Glomerular visceral epithelial cell (primary cell): Measurements from ENCODE around the gene XKR7.
"Not testable (repeated sequence)": the region's sequence is repeated elsewhere in the genome, so short reads cannot be mapped to it uniquely, and the experiment has no call there.

Experiments used
- DNase-seq: peaks from one replicate; pipeline ENCODE4 v3.0.0-alpha.2; 2016; ENCODE audit errors: extremely low spot score

The XKR7 gene

DNA sequence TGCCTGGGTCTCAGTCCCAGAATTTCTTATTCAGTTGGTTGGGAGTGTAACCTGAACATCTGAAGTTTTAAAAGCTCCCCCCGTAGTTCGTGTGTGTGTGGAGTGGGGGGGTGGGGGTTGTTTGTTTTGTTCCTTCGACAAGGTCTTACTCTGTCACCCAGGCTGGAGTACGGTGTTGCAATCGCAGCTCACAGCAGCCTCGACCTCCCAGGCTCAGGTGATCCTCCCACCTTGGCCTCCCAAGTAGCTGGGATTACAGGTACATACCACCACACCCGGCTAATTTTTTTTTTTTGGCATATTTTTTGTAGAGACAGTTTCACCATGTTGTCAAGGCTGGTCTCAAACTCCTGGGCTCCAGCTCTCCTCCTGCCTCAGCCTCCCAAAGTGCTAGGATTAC, 45.4 kb downstream of the XKR7 start:
- no peak for DNase-seq

DNA sequence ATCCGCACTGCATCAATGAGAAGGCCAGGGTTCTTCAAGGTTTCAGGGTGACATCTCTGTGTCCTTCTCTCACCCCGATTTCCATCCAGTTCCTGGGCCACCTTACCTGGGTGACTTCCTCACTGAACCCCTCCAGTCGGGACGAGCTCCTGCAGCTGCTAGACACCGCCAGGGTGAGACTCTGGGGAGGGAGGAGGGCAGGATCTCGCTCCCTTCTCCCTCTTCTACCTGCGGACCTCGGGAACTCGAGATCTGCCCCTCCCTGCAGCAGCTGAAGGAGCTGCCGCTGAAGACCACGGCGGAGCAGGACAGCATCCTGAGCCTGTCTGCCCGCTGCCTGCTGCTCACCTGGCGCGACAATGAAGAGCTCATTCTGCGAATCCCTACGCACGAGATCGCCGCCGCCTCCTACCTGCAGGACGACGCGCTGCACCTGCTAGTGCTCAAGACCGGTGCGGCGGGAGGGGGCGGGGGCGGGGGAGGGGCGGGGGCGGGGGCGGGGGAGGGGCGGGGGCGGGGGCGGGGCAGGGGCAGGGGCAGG, 49.8 kb downstream of the XKR7 start:
- peak; percentile 33 for DNase-seq

DNA sequence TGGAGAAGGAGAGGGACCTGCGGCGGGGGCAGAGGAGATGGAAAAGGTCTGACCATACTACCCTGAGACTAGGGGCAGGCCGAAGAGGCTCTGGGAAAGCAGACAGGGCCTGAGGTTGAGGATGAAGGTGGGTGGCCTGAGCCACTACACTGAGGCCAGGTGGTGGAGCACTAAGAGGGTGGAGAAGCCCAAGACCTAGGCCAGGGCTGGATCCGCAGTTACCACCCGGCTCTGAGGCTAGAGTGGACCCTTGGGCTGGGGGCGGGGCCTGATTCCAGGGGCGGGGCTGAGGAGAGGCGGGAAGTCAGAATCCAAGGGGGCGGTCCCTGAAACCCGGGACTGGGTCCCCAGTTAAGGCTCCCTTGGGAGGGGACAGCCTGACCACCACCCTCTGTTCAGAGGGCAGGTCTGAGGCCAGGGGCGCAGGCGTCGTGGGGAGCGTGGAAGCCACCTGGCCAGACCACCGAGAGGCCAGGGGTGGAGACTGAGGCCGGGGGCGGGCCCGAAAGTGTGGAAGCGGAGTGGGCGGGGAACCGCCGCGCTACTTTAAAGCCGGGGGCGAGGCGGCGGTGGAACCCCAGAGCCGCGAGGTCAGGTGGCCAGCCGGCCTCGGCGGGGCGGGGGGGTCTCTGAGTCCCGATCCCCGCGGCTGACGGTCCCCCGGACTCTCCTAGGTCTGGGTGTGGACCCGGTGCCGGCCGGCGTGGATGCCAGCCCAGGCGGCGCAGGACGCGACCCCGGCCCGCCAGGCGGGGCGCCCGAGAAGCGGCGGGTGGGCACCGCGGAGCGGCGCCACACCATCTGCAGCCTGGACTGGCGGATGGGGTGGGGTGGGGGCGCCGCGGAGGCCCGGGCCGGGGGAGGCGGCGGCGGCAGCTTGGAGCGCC, 50.6 kb downstream of the XKR7 start:
- peak; percentile 63 for DNase-seq

DNA sequence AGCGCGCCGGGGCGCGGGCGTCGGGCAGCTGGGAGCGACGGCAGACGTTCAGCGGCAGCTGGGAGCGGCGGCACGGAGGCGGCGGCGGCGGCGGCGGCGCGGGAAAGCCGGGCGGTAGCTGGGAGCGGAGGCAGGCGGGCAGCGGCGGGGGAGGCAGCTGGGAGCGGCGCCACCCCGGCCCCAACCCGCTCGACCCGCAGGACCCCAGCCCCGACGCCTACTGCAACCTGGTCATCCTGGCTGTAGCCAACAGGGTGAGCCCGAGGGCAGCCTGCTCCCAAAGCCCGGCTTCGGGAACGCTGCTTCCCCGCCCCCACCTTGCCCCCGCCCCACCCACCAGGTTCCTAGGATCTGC, 51.2 kb downstream of the XKR7 start:
- DNase-seq, result peak; percentile 31

DNA sequence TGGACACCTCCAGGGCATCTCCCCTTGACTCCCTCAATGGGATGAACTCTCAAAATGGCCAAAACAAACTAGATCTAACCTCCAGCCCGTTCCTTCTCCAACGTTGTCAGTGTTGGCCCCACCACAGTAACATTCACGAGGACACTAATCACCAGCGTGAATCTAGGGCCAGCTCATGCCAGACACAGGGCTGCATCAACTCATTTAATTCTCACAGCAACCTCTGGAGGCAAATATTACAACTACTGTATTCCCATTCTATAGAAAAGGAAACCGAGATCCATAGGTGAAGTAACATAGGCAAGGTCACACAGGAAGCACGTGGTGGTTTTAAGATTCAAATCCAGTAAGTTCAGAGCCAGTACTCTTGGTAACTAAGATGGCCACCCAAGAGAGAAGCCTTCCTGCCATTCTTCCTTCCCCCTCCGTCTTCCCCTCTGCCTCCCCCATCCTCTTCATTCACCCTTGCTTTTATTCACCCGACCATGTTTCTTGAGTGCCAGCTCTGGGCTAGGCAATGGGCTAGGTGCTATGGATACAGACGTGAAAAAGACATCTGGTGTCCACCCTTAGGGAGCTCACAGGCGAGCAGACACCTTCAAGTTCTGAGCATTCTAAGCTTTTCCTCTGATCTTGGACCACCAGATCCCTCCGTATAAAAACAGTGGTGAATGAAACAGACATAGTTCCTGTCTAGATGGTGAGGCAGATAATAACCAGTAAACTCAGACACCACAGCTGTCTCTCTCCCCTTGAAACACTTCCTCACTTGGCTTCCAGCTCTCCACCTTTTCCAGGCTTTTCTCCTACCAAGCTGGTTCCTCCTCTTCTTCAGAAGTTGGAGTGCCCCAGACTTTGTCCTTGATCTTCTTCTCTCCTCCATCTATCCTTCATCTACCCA, 51.9 kb downstream of the XKR7 start:
- no peak for DNase-seq

DNA sequence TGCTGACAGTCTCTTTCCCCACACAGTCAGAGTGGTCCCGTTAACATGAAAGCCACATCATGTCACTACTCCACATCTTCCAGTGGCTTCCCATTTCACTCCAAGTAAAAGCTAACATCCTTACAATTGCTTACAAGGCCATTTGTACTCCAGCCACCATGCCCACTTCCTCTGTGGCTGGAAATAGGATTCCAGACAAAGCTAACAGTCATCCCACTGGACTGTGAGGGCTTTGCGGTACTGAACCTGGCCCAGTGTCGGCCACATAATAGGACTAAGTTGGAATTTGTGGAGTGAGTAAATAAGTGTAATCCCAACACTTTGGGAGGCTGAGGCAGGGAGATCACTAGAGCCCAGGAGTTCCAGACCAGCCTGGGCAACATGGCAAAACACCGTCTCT, 53.1 kb downstream of the XKR7 start:
- no peak for DNase-seq

DNA sequence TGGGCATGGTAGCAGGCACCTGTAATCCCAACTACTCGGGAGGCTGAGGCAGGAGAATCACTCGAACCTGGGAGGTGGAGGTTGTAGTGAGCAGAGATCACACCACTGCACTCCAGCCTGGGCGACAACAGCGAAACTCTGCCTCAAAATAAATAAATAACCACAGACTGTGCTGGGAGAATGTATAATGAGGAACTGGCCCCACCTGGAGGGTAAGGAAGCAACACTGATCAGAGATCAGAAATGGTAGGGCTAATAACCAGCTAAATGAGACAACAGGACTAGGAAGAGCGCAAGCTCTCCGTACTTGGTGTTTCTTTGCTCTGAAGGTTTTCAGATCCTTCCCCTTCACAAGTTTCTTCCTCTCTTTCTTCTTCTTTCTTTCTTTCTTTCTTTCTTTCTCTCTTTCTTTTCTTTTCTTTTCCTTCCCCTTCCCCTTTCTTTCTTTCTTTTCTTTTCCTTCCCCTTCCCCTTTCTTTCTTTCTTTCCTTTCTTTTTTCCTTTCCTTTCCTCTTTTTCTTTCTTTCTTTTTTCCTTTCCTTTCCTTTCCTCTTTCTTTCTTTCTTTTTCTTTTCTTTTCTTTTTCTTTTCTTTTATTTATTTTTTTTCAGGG, 56.8 kb downstream of the XKR7 start:
- no peak for DNase-seq

DNA sequence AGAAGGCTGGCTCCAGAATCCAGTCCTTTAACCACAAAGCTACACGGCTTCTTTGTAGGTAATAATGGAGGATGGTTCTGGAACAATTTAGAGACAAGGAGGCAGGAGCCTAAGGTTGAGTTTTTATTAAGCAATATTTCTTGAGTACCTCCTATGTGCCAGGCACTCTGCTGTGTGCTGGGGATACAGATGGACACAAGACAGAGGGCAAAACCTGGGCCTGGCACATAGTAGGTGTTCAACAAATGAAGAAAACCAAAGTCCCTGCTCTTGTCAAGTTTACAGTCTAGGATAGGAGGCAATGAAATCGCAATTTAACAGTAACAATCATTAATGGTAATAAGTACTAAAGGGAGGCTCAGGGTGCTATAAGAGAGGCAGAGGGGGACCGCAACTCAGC, 59.7 kb downstream of the XKR7 start:
- no peak for DNase-seq

DNA sequence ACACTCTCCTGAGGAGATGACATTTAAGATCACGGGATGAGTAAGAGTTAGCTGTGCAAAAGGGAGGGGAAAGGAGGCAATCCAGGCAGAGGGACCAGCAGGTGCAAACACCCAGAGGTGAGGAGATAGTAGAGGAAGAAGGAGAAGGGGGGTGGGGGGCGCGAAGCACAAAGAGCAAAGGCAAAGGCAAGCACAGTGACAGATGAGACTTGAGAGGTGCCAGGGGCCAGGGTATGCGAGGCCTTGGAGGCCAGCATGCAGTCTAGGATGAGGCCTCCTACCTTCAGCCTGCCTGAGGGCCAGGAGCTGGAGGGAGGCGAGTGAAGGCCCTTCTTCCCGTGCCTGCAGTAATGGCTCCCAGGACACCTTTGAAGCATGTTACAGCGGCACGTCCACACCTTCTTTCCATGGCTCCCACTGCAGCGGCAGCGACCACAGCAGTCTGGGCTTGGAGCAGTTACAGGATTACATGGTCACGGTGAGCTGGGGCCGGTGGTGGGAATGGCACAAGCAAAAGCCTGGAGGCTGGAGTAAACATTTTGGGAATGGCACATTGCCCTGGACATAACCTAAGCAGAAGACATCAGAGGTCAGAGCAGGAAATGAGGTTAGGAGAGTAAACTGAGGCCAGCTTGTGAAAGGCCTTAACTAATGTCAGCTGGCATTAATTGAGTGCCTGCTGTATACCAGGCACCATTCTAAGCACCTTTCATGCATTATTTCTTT, 60.9 kb downstream of the XKR7 start:
- peak; percentile 22 for DNase-seq

DNA sequence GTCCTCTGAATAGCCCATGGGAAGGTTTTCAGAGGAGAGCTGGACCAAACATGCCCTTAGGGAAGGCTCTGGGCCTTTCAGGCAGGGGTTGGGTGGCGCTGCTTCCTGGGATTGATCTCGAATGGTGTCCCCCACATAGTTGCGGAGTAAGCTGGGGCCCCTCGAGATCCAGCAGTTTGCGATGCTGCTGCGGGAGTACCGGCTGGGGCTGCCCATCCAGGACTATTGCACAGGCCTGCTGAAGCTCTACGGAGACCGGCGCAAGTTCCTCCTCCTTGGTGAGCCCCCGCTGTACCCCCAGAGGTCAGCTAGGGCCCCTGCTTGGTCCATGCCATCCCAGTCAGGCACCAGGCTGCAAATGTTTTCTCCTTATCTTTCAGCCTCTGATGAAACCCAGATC, 61.6 kb downstream of the XKR7 start:
- no peak for DNase-seq

DNA sequence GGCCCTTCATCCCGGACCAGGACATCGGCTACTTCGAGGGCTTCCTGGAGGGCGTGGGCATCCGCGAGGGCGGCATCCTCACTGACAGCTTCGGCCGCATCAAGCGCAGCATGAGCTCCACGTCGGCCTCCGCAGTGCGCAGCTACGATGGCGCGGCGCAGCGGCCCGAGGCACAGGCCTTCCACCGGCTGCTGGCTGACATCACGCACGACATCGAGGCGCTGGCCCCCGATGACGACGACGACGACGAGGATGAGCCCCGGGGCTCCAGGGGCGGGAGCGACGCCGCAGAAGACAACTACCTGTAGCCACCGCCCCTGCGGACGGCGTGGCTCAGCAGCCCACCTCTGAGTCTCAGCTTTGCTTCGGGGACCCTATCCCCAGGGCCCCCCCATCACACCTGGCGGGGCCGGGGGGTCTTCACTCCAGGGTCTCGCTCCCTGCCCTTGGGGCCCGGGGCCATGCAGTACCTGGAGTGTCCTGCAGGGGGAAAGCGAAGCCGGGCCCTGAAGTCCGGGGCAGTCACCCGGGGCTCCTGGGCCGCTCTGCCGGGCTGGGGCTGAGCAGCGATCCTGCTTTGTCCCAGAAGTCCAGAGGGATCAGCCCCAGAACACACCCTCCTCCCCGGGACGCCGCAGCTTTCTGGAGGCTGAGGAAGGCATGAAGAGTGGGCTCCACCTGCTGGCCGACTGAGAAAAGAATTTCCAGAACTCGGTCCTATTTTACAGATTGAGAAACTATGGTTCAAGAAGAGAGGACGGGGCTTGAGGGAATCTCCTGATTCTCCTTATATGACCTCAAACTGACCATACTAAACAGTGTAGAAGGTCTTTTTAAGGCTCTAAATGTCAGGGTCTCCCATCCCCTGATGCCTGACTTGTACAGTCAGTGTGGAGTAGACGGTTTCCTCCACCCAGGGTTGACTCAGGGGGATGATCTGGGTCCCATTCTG, 63.3 kb downstream of the XKR7 start:
- DNase-seq, result peak; percentile 96

DNA sequence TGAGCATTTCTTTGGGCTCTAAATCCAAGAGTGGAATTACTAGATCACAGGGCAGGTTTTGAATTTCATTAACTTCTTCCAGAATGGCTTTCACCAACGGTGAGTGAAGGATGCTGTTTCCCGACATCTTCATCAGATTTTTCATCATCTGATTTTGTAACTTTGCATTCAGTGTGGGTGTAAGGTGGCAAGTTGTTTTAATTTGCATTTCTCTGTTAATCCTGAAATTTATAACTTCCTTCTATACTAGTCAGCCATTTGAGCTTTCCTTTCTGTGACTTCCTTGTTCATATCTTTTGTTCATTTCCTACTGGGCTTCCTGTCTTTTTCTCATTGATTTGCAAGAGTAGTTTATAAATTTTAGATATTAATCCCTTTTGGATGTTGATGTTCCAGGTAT, 65.4 kb downstream of the XKR7 start:
- DNase-seq, result no peak

DNA sequence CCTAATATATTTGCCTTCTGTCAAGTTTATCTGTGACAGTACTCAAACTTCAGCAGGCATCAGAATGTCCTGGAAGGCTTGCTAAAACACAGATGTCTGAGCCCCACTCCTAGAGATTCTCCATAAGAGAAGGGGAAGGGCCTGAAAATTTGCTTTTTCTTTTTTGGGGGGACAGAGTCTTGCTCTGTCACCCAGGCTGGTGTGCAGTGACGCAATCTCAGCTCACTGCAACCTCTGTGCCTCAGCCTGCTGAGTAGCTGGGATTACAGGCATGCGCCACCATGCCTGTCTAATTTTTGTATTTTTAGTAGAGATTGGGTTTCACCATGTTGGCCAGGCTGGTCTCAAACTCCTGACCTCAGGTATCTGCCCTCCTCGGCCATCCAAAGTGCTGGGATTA, 65.8 kb downstream of the XKR7 start:
- not testable (repeated sequence) for DNase-seq

DNA sequence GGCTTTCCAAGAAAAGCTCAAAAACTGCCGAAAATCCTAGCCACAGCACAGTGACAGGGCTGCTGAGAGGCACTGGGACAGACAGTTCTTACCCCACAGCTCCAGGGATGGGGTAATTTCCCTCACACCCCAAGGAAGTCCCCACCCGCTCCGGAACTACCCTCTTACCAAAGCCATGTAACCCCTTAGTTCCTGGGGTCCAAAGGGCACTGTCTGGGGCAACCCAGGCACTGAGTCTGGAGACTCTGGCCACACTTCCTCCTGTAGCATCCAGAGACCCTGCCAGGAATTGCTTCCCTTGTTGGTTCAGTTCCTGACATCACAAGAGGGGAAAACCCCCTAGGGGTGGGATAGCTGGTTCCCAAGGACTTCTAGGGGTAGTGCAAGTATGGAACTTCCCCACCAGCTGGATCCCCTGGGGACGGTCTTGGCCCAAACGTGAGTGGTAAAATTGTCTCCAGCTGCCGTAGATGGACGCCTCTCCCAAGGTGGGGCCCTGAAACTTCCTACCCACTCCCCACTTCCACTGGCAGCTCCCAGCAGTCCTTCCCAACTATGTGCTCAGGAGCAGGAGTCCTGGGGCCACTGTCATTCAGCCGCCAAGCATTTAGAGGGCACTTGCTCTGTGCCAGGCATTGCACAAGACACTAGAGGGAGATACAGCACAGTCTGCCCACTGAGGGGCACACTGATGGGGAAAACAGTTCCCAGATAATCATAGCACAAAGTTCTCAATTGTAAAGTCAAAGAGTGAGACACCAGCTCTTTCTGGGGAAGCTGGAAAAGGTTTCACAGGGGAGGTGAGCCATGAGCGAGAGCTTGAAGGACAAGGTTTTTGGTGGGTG, 66.9 kb downstream of the XKR7 start:
- peak; percentile 25 for DNase-seq

DNA sequence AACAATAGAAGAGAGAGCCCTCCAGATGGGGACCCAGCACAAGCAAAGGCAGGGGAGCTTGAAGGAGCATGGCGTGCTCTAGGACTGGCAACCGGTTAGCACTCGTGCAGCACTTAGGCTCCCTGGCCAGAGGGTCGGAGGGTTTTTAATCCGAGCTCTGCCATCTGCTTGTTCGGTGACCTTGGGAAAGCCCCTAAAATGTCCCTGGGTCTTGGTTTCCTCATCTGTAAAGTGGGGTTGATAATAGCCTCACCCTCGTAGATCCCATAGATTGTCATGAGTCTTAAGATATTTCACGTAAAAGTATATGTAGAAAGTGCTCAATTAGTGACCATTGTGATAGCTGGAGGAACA, 67.5 kb downstream of the XKR7 start:
- no peak for DNase-seq

DNA sequence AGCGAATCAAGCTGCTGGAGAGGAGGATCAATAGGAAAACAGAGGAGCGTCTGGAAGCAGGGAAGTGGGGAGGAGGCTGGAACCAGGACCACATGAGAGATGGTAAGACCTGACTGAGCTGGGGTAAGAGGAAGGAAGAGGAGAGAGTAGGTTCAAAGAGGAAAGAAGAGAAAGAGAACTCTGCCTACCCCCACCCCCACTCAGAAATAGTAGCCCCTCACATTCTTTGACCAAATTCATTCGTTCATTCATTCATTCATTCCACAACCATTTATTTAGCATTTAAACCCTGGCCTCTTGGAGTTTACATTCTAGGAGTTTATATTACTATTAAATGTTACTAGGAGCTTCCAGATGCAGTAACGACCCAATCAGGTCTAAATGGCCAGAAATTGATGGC, 68.3 kb downstream of the XKR7 start:
- no peak for DNase-seq

DNA sequence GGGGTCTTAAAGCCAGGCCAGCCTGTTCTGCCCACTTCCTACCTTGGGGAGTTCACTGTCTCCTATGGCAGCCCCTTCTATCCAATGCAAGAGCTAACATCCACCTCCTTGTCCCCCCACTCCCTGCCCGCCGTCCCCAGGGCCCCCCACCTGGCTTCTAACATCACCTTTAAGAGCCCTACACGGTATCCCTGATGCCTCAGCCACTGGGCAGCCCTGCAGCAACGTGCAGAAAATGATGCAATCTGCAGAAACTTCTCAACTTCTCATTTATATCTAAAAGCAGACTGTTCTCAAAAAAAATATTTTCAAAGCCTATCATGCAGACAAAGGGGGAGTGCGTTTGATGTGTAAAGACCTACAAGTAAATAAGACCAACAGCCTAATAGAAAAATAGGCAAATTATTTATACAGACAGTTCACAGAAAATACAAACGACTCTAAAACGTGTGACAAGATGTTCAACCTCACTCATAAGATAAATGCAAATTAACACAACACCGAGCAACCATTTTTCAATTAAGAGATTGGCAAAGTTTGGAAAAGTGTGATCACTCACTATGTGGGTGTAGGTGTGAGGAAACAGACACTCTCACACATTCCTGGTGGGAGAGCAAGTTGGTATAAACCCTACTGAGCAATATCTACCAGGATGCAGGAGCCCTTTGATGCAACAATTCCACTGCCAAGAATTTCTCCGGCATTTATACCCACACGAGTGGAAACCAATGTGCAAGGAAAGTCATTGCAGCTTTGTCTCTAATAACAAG, 69.0 kb downstream of the XKR7 start:
- no peak for DNase-seq

DNA sequence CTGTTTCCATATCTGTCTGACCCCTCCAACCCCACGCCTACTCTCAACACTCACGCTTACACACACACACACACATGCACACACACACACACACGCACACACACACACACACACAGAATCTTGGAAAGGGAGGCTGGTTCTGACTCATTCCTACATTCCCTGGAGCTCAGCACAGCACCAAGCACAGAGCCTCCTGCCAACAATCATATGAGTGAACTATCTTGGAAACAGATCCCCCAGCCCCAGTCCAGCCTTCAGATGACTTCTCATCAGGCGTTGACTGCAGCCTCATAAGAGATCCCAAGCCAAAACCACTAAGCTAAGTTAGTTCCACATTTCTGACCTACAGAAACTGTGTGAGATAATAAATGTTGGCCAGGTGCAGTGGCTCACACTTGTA, 70.0 kb downstream of the XKR7 start:
- DNase-seq, result peak; percentile 23
